Measurements from ENCODE around the gene MED10.

MED10 gene

GRCh38 chr5:6347673-6348072 is 30.7 kb downstream of the MED10 start:
- no peak for DNase-seq

- no peak for DNase-seq
These were observed 31.2 kb downstream of the MED10 start for GRCh38 chr5:6347165-6347564.

DNA sequence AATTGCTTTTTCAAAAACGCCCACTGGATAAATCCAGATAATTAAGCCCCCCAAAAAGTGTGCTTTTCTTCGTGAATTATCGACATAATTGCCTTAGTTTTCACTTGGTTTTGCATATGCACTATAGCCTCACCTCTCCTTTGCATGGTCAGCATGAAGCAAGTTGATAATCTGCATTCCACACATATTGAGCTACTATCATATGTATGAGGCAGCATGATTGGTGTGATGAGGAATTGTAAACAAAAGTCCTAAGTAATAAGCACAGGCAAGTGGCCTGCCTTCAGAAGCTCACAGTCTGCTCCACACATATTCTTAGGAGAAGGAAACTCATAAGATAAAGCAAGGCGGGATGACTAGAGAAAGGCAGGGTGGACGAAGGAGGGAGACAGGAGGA is 33.8 kb downstream of the MED10 start:
- no peak for DNase-seq

GRCh38 chr5:6343951-6344592 is 34.3 kb downstream of the MED10 start:
- no peak for DNase-seq

DNA sequence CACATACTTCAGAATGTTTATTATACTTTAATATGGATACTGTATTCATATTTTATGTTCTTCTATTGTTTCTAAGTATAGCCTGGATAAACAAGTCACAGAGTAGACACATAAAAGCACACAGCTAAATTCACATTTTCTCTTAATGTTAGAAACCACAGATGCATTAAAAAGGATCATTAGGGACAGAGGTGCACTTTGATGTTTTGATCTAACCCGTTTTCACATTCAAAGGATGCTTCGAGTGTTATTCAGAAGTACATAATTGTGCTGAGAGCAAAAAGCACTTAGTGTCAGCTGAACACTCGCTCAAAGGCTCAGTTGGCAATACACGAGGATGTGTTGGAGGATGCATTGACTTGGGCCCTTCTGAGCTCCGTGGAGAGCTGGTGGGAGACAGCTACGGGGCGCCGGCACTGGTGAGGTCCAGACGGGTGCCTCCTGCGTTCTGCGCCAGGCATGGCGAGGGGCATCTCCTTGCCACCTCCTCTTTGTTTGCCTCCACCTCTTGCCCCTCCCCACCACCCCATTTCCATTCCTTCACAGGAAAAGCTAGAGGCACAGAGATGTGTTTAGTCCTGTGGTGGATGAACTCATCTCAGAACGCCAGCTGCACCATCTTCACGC is 35.5 kb downstream of the MED10 start:
- DNase-seq: peak; percentile 88

DNA sequence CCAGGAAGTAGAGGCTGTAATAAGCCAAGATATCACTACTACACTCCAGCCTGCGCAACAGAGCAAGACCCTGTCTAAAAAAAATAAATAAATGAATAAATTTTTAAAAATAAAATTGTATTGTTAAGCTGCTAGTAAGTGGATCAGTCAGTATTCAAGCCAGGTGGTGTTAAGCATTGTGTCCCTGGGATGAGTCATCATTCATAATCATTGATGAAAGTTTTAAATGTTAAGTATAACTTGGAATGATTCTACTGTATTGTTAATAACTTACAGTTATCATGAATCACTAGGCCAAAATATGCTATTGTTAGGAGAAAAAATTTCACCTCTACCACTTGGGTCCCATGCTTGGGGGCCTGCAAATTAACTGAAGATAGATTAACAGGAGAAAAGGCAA is 38.2 kb downstream of the MED10 start:
- DNase-seq: no peak

DNA sequence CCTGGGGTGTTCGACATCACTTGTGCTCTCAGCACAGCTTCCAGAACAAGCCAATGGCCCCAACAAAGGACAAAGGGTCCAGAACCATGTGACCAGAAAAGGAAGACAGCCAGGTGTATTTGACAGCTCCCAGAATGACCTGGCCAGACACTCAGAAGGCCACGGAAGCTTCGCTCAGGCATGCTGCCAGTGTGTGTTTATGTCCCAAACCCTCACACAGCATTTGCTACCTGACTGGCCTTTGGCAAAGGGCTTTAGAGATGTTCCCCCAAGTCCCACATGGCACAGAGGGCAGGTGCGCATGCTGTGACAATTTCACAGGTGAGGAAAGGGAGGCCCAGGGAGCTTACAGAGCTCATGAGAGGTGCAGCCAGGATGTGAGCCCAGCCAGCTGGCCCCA is 39.5 kb downstream of the MED10 start:
- DNase-seq: no peak

GRCh38 chr5:6338135-6338534 is 40.2 kb downstream of the MED10 start:
- DNase-seq: no peak

DNA sequence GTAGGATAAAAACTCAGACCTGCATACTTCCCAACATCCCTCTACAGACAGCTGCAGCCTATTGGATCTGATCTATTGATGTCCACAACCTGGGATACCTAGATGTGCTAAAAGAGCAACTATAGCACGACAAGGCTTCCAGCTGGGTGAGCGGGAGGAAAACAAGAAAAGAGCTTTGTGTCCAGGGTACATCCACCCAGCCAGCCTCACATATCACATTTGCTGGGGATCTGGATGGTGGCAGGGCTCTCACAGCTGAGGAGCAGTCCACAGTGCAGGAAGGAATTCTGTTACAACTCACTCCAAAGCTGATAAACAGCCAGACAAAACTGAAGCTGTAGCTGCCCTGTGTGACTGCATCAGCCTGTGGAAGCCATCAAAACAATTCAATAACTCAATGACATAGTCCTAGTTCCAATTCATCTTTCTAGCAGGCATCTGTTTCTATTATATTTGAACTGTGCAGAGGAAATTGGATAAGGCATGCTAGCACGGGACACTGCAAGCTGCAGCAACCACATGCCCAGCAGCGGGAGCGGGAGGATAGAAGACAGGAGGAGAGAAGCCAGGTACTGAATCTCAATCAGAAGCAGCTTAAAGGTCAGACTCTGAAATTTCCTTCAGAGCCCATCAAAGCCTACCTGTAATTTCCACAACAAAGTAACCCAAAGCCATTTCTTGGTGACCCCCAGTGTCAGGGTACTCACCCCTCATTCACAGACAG is 45.0 kb downstream of the MED10 start:
- no peak for DNase-seq

GRCh38 chr5:6328173-6328572 is 50.2 kb downstream of the MED10 start:
- DNase-seq: no peak

DNA sequence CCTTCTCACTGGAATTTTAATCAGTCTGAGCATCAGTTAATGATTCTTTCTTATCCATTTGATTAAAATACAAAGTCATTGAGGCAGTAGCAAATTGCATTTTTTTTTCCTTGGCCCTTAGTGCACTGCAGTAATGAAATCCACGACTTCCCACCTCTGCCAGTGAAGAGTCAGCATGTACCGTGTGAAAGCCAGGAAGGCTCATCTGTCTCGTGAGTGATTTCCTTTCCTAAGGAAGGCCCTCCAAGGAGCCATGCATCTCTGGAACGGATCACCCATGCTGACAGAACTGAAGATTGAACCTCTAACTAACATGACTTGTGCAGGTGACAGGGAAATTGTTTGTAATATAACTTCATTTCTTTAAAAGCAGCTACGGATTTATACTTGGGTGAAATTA is 51.6 kb downstream of the MED10 start:
- no peak for DNase-seq

- DNase-seq: no peak
These were observed 56.1 kb downstream of the MED10 start for GRCh38 chr5:6322163-6322713.

Data from NCI-H1436 (cell line).